Measurements from ENCODE around the gene XPNPEP1.

GRCh38 chr10:109922358-109922975, 844 bp downstream of the XPNPEP1 start:
- TF ChIP-seq CTCF (IDR thresholded peaks at IDR 0.05) (no peak), POLR2A (IDR thresholded peaks at IDR 0.05) (no peak)

Data from adrenal gland (tissue), 5 donors.